ENCODE measurements around the gene MAP6D1.

DNA sequence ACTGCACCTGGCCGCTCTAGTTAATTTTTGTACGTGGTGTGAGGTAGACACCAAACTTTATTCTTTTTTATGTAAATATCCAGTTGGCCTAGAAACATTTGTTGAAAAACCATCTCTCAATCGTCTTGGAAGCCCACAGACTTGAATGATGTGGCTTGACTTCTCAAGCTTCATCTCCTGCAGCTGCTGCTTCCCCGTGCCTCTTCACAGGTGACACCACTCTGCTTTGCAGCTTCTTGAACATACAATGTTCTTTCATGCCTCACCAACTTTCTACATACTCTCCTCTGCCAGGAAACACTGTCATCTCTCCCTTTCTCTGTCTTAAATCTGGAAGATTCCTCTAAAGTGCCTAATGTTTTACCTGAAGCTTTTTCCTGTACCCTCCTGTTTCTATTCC is 35.6 kb downstream of the MAP6D1 start:
- TF ChIP-seq POLR2A (IDR thresholded peaks at IDR 0.05) (no peak), CTCF (IDR thresholded peaks at IDR 0.05) (no peak)

Data from adrenal gland (tissue), 5 donors.